ENCODE measurements around the gene PCBD1. TPM values are rescaled to one million over a fixed set of nuclear protein-coding genes. Genes with fewer than 3 reads are reported as not detected.
"Not testable (repeated sequence)": the region's sequence is repeated elsewhere in the genome, so short reads cannot be mapped to it uniquely, and the experiment has no call there.

PCBD1 gene
- total and polyA plus RNA-seq, 5 donors, result 102 to 216 (median 134) TPM

GRCh38 chr10:70861495-70862197 lies 26.7 kb downstream of the PCBD1 start:
- H3K4me3 ChIP-seq (ENCODE audit: low read length); H3K4me1 ChIP-seq (ENCODE audit: control insufficient read depth, insufficient read depth, low read length); DNase-seq; H3K27ac ChIP-seq (ENCODE audit: low read length); H3K27me3 ChIP-seq (ENCODE audit: control insufficient read depth, insufficient read depth); intact Hi-C loops (cut with DNase I); H3K9me3 ChIP-seq (ENCODE audit: control insufficient read depth, low read length); ATAC-seq: not testable (repeated sequence)
- WGBS, result 98% methylated on average over 42 of the region's 42 CpGs

DNA sequence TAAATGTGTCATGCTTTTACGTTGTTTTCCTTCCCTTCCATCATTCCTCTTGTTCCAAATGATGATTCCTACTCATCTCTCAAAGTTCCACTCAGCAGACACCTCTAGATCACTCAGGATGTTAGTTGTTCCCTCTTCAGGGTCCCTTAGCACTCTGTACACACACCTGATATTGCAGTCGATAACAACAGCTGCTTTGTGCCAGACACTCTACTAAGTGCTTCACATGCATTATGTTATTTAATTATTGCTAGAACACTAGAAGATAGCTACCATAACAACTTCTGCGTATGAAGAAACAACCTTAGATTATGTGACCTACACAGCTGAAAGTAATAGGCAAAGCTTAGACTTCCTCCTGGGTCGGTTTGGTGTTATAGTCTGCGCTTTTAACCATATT lies 29.6 kb downstream of the PCBD1 start:
- ATAC-seq, result peak; percentile 79 to 88
- H3K4me3 ChIP-seq (ENCODE audit: low read length), result no peak overlapping the region
- H3K9me3 ChIP-seq (ENCODE audit: control insufficient read depth, low read length), result no peaks in the 10 kb centered on the region
- no peaks in the 10 kb centered on the region for H3K27me3 ChIP-seq (ENCODE audit: control insufficient read depth, insufficient read depth)
- peaks cover 3% of the 10 kb centered on the region for H3K4me1 ChIP-seq (ENCODE audit: control insufficient read depth, insufficient read depth, low read length)
- intact Hi-C loops (cut with DNase I), result no loop called here
- DNase-seq, result no peak
- WGBS, result 58% methylated on average over 5 of the region's 5 CpGs
- H3K27ac ChIP-seq (ENCODE audit: low read length), result no peak overlapping the region

- WGBS, result 65% methylated on average over 2 of the region's 2 CpGs
- no peaks in the 10 kb centered on the region for H3K9me3 ChIP-seq (ENCODE audit: control insufficient read depth, low read length)
- ATAC-seq (no peak), DNase-seq (no peak)
- peaks cover 3% of the 10 kb centered on the region for H3K4me1 ChIP-seq (ENCODE audit: control insufficient read depth, insufficient read depth, low read length)
- H3K27ac ChIP-seq (ENCODE audit: low read length), result no peak overlapping the region
- no peak overlapping the region for H3K4me3 ChIP-seq (ENCODE audit: low read length)
- no peaks in the 10 kb centered on the region for H3K27me3 ChIP-seq (ENCODE audit: control insufficient read depth, insufficient read depth)
- intact Hi-C loops (cut with DNase I), result no loop called here
Measured at GRCh38 chr10:70856454-70856853, 31.9 kb downstream of the PCBD1 start.

DNA sequence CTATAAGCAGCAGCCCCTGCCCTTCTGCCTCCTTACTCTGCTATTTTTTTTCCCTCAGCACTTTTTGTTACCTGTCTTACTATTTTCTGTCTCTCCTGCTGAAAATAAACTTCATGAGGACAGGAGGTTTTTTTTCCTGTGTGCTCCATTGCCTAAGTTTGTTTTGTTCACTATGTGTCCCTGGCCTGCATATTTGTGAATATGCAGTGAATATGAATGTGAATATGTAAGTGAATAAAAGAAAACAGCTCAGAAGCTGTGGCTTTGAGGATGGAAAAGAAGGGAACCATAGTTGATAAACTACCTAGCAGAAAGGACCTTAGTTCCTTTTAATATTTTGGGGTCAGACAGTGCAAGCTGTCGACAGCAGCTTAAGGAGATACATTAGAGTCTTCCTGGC lies 34.9 kb downstream of the PCBD1 start:
- Histone ChIP-seq H3K4me3 (ENCODE audit: low read length) (no peak overlapping the region), H3K27ac (ENCODE audit: low read length) (no peak overlapping the region), H3K9me3 (ENCODE audit: control insufficient read depth, low read length) (no peaks in the 10 kb centered on the region), H3K4me1 (ENCODE audit: control insufficient read depth, insufficient read depth, low read length) (peaks cover 1% of the 10 kb centered on the region), H3K27me3 (ENCODE audit: control insufficient read depth, insufficient read depth) (no peaks in the 10 kb centered on the region)
- WGBS, result 92% methylated on average over 1 of the region's 1 CpG
- ATAC-seq, result no peak
- no peak for DNase-seq
- intact Hi-C loops (cut with DNase I), result no loop called here

DNA sequence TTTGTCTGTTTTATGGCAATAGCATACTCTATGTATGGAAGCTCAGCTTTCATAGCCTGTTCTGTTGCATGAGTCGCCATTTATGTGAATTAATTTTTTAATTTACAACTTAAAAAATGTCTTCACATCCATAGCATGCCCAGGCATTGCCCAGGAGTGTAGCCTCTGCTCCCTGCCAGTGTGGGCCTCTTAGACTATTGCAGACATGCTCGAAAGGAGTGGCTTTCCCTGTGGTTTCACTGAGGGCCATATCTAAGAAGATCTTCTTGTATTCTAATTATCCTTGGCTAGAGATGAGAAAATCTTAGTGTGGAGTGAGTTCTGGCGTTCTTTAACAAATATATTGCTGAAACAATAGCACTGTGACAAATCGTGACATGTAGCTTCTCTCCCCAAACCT lies 35.3 kb downstream of the PCBD1 start:
- Histone ChIP-seq H3K27me3 (ENCODE audit: control insufficient read depth, insufficient read depth) (no peaks in the 10 kb centered on the region), H3K9me3 (ENCODE audit: control insufficient read depth, low read length) (no peaks in the 10 kb centered on the region), H3K4me1 (ENCODE audit: control insufficient read depth, insufficient read depth, low read length) (peaks cover 1% of the 10 kb centered on the region), H3K4me3 (ENCODE audit: low read length) (no peak overlapping the region), H3K27ac (ENCODE audit: low read length) (no peak overlapping the region)
- WGBS, result 96% methylated on average over 4 of the region's 4 CpGs
- ATAC-seq, result no peak
- no peak for DNase-seq
- intact Hi-C loops (cut with DNase I), result no loop called here

GRCh38 chr10:70851597-70852475 lies 36.5 kb downstream of the PCBD1 start:
- H3K4me1 ChIP-seq (ENCODE audit: control insufficient read depth, insufficient read depth, low read length), result peaks cover 1% of the 10 kb centered on the region
- DNase-seq, result no peak
- H3K4me3 ChIP-seq (ENCODE audit: low read length), result no peak overlapping the region
- H3K27me3 ChIP-seq (ENCODE audit: control insufficient read depth, insufficient read depth), result no peaks in the 10 kb centered on the region
- ATAC-seq, result no peak
- no peaks in the 10 kb centered on the region for H3K9me3 ChIP-seq (ENCODE audit: control insufficient read depth, low read length)
- WGBS, result 85% methylated on average over 5 of the region's 5 CpGs
- intact Hi-C loops (cut with DNase I), result no loop called here
- H3K27ac ChIP-seq (ENCODE audit: low read length), result no peak overlapping the region

DNA sequence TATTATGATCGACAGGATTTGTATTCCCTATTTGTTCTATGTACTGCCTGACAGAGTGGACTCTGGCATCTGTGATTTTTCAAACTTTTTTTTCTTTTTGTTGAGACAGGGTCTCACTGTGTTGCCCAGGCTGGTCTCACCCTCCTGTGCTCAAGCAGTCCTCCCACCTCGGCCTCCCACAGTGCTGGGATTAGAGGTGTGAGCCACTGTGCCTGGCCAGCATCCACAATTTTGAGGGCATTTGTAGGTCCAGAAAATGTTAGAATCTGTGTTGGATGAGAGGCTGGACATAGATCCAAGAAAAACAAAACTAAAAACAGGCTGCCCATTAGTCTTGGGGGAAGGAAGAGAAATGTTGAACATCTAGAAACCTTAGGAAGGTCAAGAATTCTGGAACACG lies 38.3 kb downstream of the PCBD1 start:
- no peaks in the 10 kb centered on the region for H3K4me1 ChIP-seq (ENCODE audit: control insufficient read depth, insufficient read depth, low read length)
- no peak overlapping the region for H3K4me3 ChIP-seq (ENCODE audit: low read length)
- H3K27ac ChIP-seq (ENCODE audit: low read length), result no peak overlapping the region
- no peaks in the 10 kb centered on the region for H3K27me3 ChIP-seq (ENCODE audit: control insufficient read depth, insufficient read depth)
- DNase-seq (no peak), ATAC-seq (no peak)
- WGBS, result 73% methylated on average over 3 of the region's 3 CpGs
- no peaks in the 10 kb centered on the region for H3K9me3 ChIP-seq (ENCODE audit: control insufficient read depth, low read length)
- intact Hi-C loops (cut with DNase I), result no loop called here

- 67% methylated on average over 2 of the region's 2 CpGs for WGBS
- H3K27ac ChIP-seq (ENCODE audit: low read length), result no peak overlapping the region
- H3K4me1 ChIP-seq (ENCODE audit: control insufficient read depth, insufficient read depth, low read length), result no peaks in the 10 kb centered on the region
- ATAC-seq (no peak), DNase-seq (no peak)
- H3K27me3 ChIP-seq (ENCODE audit: control insufficient read depth, insufficient read depth), result no peaks in the 10 kb centered on the region
- no peak overlapping the region for H3K4me3 ChIP-seq (ENCODE audit: low read length)
- intact Hi-C loops (cut with DNase I), result no loop called here
- H3K9me3 ChIP-seq (ENCODE audit: control insufficient read depth, low read length), result no peaks in the 10 kb centered on the region
Measured at GRCh38 chr10:70849582-70850016, 38.8 kb downstream of the PCBD1 start.

DNA sequence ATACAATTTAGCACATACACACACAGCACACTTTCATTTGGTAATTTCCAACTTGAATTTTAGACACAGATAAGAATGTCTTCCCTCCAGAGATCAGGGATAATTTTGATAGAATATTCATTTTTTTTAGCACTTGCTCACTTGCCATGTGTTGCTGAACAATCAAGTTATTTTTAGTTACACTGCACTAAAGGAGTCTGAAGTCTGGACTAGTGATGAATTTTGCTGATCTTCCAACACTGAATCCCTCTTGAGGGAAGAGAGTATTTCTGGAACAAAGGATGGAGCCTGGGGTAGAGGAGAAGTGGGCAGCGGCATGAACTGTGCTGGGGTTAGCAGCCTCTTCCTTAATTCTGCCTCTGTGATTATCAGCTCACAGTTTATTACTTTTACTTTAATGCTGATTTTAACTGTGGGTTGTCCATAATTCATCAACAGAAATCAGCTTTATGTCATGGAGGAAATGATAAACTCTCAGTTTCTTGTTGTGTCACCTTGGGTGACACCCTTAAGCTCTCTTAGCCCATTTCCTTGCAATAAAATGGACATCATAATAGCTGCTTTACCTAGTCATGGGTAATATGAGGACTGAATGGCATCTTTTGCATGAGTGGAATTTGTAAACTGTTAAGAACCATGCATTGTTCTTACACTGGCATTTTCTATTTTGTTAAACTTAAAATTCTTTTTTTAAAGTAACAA lies 40.6 kb downstream of the PCBD1 start:
- Histone ChIP-seq H3K4me1 (ENCODE audit: control insufficient read depth, insufficient read depth, low read length) (no peaks in the 10 kb centered on the region), H3K27ac (ENCODE audit: low read length) (no peak overlapping the region), H3K9me3 (ENCODE audit: control insufficient read depth, low read length) (no peaks in the 10 kb centered on the region), H3K27me3 (ENCODE audit: control insufficient read depth, insufficient read depth) (no peaks in the 10 kb centered on the region), H3K4me3 (ENCODE audit: low read length) (no peak overlapping the region)
- intact Hi-C loops (cut with DNase I), result no loop called here
- no peak for ATAC-seq
- WGBS, result 27% methylated on average over 1 of the region's 1 CpG
- DNase-seq, result no peak

GRCh38 chr10:70846795-70847194 lies 41.6 kb downstream of the PCBD1 start:
- intact Hi-C loops (cut with DNase I), result no loop called here
- ATAC-seq (no peak), DNase-seq (no peak)
- Histone ChIP-seq H3K9me3 (ENCODE audit: control insufficient read depth, low read length) (no peaks in the 10 kb centered on the region), H3K27ac (ENCODE audit: low read length) (no peak overlapping the region), H3K27me3 (ENCODE audit: control insufficient read depth, insufficient read depth) (no peaks in the 10 kb centered on the region), H3K4me3 (ENCODE audit: low read length) (no peak overlapping the region), H3K4me1 (ENCODE audit: control insufficient read depth, insufficient read depth, low read length) (no peaks in the 10 kb centered on the region)
- 78% methylated on average over 2 of the region's 2 CpGs for WGBS

DNA sequence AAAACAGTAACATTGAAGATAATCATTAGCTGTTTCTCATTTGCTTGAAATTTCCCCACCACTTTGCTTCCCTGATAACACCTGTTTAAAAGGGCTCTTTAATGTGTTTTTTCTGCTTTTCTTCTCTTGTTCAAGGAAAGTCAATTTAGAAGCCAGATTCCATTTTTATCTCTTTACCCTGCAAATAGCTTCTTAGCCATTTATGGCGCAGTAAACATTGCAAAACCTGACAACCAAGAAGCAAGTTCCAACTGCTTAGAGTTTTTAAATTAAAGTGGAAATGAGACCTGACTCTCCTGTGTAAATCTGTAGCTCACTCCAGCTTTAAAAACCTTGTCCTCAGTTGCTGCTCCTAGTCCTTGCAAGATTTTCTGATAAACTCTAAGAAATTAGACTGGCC lies 42.5 kb downstream of the PCBD1 start:
- ATAC-seq (no peak), DNase-seq (no peak)
- H3K4me3 ChIP-seq (ENCODE audit: low read length), result no peak overlapping the region
- no peaks in the 10 kb centered on the region for H3K4me1 ChIP-seq (ENCODE audit: control insufficient read depth, insufficient read depth, low read length)
- H3K27ac ChIP-seq (ENCODE audit: low read length), result no peak overlapping the region
- H3K9me3 ChIP-seq (ENCODE audit: control insufficient read depth, low read length), result no peaks in the 10 kb centered on the region
- intact Hi-C loops (cut with DNase I), result no loop called here
- H3K27me3 ChIP-seq (ENCODE audit: control insufficient read depth, insufficient read depth), result no peaks in the 10 kb centered on the region
- WGBS, result 87% methylated on average over 1 of the region's 1 CpG

All from right cardiac atrium (tissue), 5 donors.